Mesothelial cell of epicardium (in vitro differentiated cells): ENCODE results near the gene ZFP90. TPM values are rescaled to one million over a fixed set of nuclear protein-coding genes. Genes with fewer than 3 reads are reported as not detected.

Source experiments
- DNase-seq, 2 experiments: peaks; one replicate each; pipeline ENCODE4 v3.0.0; 2021; ENCODE audit warnings: low spot score in 2 of 2; ENCODE audit not compliant: unreplicated experiment in 2 of 2
- H3K27ac Mint-ChIP-seq: 2 replicates; pipeline ENCODE4 v1.8.0; 2021; ENCODE audit warnings: mixed read lengths
- H3K27me3 Mint-ChIP-seq: 2 replicates; pipeline ENCODE4 v1.8.0; 2021; ENCODE audit warnings: low read depth, mixed read lengths
- H3K36me3 Mint-ChIP-seq: 2 replicates; pipeline ENCODE4 v1.8.0; 2021; ENCODE audit warnings: mixed read lengths
- H3K4me1 Mint-ChIP-seq: 2 replicates; pipeline ENCODE4 v1.8.0; 2021; ENCODE audit warnings: mixed read lengths
- H3K4me3 Mint-ChIP-seq: 2 replicates; pipeline ENCODE4 v1.8.0; 2021; ENCODE audit warnings: mild to moderate bottlenecking, moderate library complexity, mixed read lengths
- H3K9me3 Mint-ChIP-seq: 2 replicates; pipeline ENCODE4 v1.8.0; 2021; ENCODE audit warnings: mixed read lengths
- total RNA-seq: library from RNA; stranded (reverse); gene quantifications from 3 replicates; pipeline ENCODE4 v1.2.1, GENCODE V29; 2021
- TF ChIP-seq, protein P1 (sequence below): fragments of 200-600 bp; sonication (generic); IDR thresholded peaks from one replicate; pipeline ENCODE4 v1.5.0; 2021; ENCODE audit warnings: antibody characterized with exemption; ENCODE audit not compliant: unreplicated experiment

Gene ZFP90
- total RNA-seq, 1 donor from 2014 or later = 45.2 TPM

DNA sequence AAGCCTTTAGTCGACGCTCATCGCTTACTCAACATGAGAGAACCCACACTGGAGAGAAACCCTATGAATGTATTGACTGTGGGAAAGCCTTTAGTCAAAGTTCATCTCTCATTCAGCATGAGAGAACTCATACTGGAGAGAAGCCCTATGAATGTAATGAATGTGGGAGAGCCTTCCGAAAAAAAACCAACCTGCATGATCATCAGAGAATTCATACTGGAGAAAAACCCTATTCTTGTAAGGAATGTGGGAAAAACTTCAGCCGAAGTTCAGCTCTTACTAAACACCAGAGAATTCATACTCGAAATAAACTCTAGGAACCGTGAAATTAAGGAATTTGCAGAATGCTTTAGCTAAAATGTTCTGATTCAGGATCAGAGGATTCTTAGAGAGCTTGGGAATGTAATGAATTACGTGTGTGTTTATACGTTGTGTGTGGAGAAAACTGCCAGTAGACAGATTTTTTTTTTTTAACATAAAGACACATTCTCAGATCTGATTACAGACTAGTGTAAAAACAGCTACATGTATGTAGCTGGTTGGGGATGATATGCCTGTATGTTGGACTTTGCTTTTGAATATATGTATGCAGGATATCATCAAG is 25.4 kb downstream of the ZFP90 start:
- Mint-ChIP-seq H3K9me3 (peaks cover 80% of the 10 kb centered on the region), H3K27me3 (no peaks in the 10 kb centered on the region), H3K4me1 (no peaks in the 10 kb centered on the region), H3K36me3 (peaks cover 81% of the 10 kb centered on the region), H3K4me3 (no peak overlapping the region), H3K27ac (no peak overlapping the region)
- TF ChIP-seq, protein P1, sequence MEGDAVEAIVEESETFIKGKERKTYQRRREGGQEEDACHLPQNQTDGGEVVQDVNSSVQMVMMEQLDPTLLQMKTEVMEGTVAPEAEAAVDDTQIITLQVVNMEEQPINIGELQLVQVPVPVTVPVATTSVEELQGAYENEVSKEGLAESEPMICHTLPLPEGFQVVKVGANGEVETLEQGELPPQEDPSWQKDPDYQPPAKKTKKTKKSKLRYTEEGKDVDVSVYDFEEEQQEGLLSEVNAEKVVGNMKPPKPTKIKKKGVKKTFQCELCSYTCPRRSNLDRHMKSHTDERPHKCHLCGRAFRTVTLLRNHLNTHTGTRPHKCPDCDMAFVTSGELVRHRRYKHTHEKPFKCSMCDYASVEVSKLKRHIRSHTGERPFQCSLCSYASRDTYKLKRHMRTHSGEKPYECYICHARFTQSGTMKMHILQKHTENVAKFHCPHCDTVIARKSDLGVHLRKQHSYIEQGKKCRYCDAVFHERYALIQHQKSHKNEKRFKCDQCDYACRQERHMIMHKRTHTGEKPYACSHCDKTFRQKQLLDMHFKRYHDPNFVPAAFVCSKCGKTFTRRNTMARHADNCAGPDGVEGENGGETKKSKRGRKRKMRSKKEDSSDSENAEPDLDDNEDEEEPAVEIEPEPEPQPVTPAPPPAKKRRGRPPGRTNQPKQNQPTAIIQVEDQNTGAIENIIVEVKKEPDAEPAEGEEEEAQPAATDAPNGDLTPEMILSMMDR = no peak
- no peak for DNase-seq

DNA sequence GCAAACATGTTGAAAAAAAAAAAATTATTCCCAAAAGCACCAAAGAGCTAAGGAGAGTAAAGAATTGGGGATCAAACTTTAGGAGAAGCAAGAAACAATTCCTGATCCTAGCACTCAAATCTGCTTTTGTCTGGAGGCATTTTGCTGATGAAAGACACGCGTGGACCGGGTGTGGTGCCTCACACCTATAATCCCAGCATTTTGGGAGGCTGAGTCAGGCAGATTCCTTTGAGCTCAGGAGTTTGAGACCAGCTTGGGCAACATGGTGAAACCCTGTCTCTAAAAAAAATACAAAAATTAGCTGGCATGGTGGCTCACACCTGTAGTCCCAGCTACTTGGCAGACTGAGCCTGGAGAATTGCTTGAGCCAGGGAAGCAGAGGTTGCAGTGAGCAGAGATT is 35.4 kb downstream of the ZFP90 start:
- Mint-ChIP-seq H3K36me3 (peaks cover 54% of the 10 kb centered on the region), H3K9me3 (peaks cover 65% of the 10 kb centered on the region), H3K4me1 (no peaks in the 10 kb centered on the region), H3K27ac (no peak overlapping the region), H3K4me3 (no peak overlapping the region), H3K27me3 (no peaks in the 10 kb centered on the region)
- DNase-seq = no peak
- TF ChIP-seq, protein P1 = no peak

DNA sequence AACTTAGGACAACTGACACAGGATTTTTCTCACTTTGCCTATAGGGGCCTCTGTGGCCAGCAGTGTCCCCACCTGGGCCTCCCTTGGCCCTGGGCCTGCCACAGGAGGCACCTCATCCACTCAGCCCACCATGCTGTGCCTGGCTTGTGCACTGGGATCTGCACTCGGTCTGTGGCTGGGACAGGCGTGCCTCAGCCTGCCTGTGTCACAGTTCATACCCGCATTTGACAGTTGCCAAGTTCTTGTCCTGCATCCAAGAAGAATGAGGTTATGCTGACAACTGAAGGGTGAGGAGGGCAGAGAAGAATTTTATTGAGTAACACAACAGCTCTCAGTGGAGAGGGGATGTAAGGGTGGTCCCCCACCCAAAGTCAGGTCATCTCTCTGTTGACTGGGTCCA is 36.0 kb downstream of the ZFP90 start:
- Mint-ChIP-seq H3K27ac (no peak overlapping the region), H3K36me3 (peaks cover 49% of the 10 kb centered on the region), H3K4me3 (no peak overlapping the region), H3K4me1 (no peaks in the 10 kb centered on the region), H3K9me3 (peaks cover 60% of the 10 kb centered on the region), H3K27me3 (no peaks in the 10 kb centered on the region)
- DNase-seq = no peak
- TF ChIP-seq, protein P1 = no peak

DNA sequence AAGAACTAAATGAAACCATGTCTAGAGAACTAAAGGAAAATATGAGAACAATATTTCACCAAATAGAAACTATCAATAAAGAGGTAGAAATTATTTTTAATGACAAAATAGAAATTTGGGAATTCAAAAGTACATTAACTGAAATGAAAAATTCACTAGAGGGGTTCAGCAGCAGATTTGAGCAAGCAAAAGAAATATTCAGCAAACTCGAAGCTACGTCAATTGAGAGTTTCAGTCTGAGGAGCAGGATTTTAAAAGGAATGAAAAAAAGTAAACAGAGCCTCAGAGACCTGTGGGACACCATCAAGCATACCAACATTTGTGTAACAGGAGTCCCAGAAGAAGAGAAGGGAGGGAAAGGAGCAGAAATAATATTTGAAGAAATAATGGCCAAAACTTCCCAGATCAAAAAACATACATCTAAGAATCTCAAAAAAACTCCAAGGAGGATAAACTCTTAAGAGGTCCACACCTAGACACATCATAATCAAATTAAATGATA is 38.3 kb downstream of the ZFP90 start:
- no peaks in the 10 kb centered on the region for H3K27me3 Mint-ChIP-seq
- DNase-seq = no peak
- no peak overlapping the region for H3K4me3 Mint-ChIP-seq
- TF ChIP-seq, protein P1 = no peak
- peaks cover 34% of the 10 kb centered on the region for H3K36me3 Mint-ChIP-seq
- H3K27ac Mint-ChIP-seq = no peak overlapping the region
- peaks cover 42% of the 10 kb centered on the region for H3K9me3 Mint-ChIP-seq
- H3K4me1 Mint-ChIP-seq = no peaks in the 10 kb centered on the region

DNA sequence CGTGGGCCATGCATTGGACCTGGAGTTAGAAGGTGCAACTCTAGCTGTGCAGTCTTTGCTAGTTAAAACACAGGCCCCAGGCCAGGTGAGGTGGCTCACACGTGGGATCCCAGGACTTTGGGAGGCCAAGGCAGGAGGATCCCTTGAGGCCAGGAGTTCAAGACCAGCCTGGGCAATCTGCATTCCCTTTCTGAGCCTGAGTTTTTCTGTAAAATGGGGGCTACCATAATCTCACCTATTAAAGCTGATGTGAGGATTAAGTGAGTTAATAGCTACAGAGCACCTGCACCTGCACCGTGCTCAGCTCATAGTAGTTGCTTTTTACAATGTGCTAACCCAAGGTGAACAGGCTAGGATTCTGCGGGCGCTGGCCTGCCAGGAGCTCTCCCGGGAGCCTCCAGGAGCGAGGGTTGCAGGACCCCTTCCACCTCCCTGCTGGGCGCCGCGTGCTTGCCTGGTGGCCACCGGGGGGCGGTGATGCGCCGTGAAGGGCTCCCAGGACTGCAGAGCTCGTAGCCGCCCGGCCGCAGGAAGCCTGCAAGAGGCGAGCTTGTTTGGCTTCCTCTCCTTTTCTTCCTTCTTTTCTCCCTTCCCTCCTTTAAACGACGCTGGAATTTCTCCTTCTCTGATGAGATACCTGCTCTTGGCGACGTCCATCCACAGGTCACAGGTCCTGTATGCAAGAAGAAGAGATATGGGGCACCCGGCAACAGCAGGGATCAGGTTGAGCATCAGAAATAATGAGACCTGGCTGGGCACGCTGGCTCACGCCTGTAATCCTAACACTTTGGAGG is 51.3 kb downstream of the ZFP90 start:
- DNase-seq = peak; percentile 60 to 86
- Mint-ChIP-seq H3K9me3 (peaks cover 16% of the 10 kb centered on the region), H3K4me3 (no peak overlapping the region)

More for the DNA sequence above, 51.3 kb downstream of the ZFP90 start:
- TF ChIP-seq, protein P1 = peak; percentile 61
- Mint-ChIP-seq H3K36me3 (peaks cover 4% of the 10 kb centered on the region), H3K4me1 (peaks cover 1% of the 10 kb centered on the region), H3K27me3 (no peaks in the 10 kb centered on the region), H3K27ac (no peak overlapping the region)
